ENCODE measurements around the gene TMTC1.

Gene TMTC1

DNA sequence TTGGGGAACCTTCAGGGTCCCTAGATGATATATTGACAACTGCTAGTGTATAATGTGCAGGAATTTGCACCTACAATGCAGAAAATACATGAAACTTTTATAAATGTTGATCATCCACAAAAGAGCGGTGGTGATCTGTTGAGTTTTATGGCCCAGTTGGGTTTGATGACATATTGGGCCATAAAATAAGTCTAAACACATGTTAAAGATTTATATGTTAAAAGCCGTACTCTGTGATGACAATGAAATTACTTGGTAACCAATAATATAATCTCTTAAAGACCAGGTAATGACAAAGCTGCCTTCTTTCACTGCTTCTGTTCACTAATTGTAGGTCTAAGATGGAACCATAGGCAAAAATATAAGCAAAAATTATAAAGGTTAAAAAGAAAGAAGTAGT lies 61.6 kb downstream of the TMTC1 start:
- TF ChIP-seq GATA3 (IDR thresholded peaks at IDR 0.05; ENCODE audit: low read depth, low read length), result no peak

DNA sequence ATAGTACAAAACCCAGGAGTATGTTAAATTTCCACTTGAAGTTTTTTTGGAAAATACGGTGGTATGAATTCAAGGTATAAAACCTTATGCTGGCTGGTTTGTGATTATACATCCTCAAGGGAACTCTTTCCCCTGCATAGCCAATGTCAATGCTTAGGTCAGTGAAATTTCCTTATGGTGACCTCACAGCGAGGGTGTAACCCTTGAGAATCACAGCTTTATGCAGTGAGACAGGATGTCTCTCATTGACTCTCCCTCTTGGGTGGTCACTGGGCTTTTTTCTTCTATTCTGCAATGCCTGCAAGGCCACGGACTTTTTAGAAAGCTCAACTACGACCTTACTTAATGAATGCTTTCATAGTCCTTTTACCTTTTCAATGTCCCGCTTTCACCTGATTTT lies 64.4 kb downstream of the TMTC1 start:
- no peak for TF ChIP-seq GATA3 (IDR thresholded peaks at IDR 0.05; ENCODE audit: low read depth, low read length)
- no peak for TF ChIP-seq GATA2 (IDR thresholded peaks at IDR 0.05; ENCODE audit: low read depth, low read length)

DNA sequence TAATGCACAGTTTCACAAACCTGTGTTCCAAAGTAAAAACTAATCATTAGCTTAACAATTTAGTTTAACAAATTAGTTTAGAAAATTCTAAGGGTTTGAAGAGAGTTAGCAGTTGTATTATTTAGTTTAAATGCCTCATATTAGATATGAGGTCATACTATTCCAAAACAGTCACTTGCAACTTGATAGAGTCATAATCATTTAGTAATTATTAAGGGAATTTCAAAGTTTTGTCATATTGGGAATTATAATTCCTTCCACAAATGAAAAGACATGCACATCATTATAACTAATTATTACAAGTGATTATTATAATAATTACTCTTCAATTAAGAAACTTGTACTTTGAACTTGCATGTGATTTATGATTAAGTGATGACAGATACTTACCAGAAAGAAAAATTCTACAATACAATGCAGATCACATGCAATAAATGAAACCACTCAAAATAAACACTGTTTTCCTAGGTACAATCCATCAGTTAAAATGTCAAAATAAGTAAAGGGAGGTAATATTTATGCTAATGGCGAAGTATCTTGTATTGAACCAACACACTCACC lies 66.1 kb downstream of the TMTC1 start:
- TF ChIP-seq GATA3 (IDR thresholded peaks at IDR 0.05; ENCODE audit: low read depth, low read length), result no peak
- no peak for TF ChIP-seq GATA2 (IDR thresholded peaks at IDR 0.05; ENCODE audit: low read depth, low read length)

DNA sequence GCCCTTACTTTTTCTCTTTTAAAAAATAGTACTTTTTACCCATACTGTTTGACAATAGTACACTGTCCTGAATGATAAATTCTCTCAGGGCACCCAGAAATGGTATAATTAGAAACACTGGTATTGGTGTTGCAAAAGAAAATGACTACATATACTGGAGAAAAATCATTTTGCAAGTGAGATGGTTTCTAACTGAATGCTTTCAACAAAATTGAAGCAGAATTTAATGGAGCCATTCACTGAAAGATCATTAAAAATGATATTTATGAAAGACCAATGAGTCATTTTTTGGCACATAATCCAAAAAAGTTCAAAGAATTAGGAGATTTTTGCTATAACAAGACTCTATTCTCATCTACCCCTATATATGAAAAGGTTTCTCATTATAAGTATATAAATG lies 68.8 kb downstream of the TMTC1 start:
- TF ChIP-seq GATA3 (IDR thresholded peaks at IDR 0.05; ENCODE audit: low read depth, low read length), result no peak
- no peak for TF ChIP-seq GATA2 (IDR thresholded peaks at IDR 0.05; ENCODE audit: low read depth, low read length)

DNA sequence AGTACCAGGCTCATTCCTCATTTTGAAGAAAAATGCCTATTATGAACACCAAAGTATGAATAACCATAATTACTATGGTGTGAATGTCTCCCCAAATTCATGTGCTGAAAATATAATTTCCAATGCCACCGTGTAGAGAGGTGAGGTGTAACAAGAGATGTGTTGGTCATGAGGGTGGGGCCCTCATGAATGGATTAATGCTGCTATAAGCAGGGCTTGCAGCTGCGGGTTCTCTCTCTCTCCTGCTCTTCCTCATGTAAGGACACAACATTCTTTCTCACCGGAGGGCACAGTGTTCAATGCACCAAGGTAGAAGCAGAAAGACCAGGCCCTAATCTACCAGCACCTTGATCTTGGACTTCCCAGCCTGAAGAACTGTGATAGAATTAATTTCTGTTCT lies 70.0 kb downstream of the TMTC1 start:
- TF ChIP-seq GATA3 (IDR thresholded peaks at IDR 0.05; ENCODE audit: low read depth, low read length) (no peak), GATA2 (IDR thresholded peaks at IDR 0.05; ENCODE audit: low read depth, low read length) (no peak)

DNA sequence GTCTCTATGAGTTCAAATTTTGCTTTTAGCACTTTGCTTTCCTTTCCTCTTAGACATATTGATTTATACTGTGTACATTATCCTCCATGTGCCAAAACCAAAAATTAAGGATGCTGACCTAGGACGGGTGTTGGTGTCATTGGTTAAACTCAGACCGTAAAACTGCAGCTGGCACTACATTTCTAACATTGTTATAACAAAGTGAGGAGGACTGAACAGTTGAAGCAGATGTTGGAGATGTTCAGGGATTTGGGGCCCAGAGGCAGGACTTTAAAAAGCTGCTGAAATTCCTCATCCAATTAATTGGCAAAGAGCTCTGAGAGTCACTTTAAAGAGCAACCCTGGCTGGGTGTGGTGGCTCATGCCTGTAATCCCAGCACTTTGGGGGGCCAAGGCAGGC lies 72.4 kb downstream of the TMTC1 start:
- TF ChIP-seq GATA2 (IDR thresholded peaks at IDR 0.05; ENCODE audit: low read depth, low read length), result no peak
- no peak for TF ChIP-seq GATA3 (IDR thresholded peaks at IDR 0.05; ENCODE audit: low read depth, low read length)

DNA sequence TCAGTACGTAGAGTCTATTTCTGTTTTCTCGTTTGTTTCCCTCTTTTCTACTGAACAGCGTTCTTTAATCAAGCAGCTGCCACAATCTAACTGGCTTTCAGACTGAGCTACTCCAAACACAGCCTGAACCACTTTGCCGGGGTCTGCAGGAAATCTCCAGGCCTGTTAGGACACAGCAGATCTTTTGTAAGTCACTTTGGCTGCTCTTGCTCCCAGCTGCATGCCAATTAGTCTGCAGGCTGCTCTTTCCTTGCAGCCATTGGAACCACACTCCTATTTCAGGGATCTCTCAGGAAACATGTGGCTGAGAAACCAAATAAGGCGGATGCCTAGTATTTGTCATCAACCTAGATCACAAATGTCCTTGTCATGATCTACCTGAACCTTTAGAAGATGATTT lies 73.6 kb downstream of the TMTC1 start:
- TF ChIP-seq GATA2 (IDR thresholded peaks at IDR 0.05; ENCODE audit: low read depth, low read length) (no peak), GATA3 (IDR thresholded peaks at IDR 0.05; ENCODE audit: low read depth, low read length) (no peak)

DNA sequence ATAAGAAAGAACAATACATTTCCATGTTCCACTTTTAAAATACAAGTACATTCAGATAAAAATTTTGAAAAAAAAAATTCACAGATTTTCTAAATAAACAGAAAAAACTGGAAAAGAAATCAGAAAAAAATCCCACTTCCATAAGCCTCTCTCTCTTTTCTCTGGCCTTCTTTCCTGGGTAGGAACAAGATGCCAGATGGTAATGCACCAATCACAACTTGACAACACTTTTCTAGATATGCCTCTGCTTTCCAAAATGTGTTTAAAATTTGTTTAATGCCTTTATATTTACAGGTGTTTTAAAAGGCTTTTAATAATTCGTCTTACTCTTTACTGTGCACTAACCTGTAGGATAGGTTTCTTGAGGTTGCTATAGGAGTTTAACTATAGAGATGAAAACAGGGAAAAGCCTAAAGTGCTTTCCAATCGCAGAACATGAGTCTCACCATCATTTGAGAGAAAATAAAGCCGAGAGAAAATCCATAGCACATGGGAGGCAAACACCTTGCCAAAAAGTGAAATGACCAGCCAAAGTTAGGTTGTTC lies 74.2 kb downstream of the TMTC1 start:
- TF ChIP-seq GATA2 (IDR thresholded peaks at IDR 0.05; ENCODE audit: low read depth, low read length) (no peak), GATA3 (IDR thresholded peaks at IDR 0.05; ENCODE audit: low read depth, low read length) (no peak)

DNA sequence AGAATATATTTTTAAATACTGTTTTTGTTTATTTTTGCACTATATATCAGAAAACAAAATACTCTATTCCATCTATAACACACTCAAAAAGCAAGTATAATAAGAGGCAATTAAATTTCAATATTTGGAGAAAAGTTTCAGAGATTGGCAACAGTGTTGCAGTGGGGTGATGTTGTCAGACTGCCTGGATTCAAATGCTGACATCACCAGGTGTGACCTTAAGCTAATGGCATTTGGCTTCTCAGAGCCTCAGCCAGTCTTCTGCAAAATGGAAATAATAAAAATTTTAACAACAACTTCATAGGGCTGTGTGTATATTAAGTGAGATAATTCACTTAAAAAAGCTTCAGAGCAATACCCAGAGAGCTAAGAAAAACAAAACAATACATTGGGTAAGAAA lies 74.7 kb downstream of the TMTC1 start:
- TF ChIP-seq GATA2 (IDR thresholded peaks at IDR 0.05; ENCODE audit: low read depth, low read length) (no peak), GATA3 (IDR thresholded peaks at IDR 0.05; ENCODE audit: low read depth, low read length) (no peak)

DNA sequence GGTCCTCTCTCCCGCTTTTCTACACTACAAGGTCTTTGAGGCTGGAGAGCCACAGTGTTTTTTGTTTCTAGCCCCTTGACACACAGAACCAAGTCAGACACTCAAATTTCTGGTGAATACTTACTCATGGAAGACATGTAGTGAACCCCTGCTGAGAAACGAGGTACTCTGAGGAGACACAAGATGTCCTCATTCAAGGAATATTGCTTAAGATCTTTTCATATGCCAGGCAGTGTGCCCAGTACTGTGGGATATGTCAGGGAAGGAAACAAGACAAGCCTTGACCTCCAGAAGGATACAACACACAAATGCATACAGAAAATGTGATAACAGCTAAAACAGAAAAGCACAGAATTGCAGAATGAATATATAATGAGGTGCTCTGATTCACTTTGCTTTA lies 75.9 kb downstream of the TMTC1 start:
- TF ChIP-seq GATA3 (IDR thresholded peaks at IDR 0.05; ENCODE audit: low read depth, low read length) (no peak), GATA2 (IDR thresholded peaks at IDR 0.05; ENCODE audit: low read depth, low read length) (no peak)

DNA sequence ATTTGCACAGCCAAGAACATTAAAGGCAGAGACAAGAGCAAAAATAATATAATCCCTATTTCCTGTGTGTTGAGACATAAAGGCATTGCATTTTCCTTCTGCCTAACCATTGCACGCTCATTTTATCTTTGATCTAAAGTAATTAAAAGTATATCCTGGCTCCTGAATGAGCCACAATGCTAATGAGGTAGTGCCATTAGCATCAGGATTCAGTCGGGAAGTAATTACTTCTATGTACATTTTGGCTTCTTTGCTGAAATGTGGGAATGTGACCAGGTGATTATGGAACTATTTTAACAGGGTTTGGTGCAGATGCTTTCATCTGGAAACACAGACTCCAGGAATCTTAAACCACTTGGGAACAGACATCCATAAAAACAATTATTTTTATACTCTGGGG lies 77.4 kb downstream of the TMTC1 start:
- no peak for TF ChIP-seq GATA3 (IDR thresholded peaks at IDR 0.05; ENCODE audit: low read depth, low read length)
- no peak for TF ChIP-seq GATA2 (IDR thresholded peaks at IDR 0.05; ENCODE audit: low read depth, low read length)

DNA sequence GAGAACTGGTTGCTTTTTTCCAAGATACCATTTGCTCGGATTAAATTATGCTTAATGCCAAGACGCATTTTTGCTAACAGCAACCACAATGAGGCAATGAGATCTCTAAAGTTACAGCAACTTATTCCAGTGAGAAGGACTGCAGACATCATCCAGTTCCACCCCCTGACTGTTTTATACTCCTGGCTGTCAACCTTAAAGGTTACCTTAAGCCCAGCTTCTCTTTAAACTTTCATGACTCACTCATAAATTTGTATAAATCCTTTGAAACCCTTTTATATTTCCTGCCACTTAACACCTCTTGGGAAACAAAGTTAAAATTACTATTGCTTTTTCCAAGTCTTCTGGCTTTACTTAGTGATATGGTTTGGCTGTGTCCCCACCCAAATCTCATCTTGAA lies 80.2 kb downstream of the TMTC1 start:
- no peak for TF ChIP-seq GATA3 (IDR thresholded peaks at IDR 0.05; ENCODE audit: low read depth, low read length)
- TF ChIP-seq GATA2 (IDR thresholded peaks at IDR 0.05; ENCODE audit: low read depth, low read length), result no peak

DNA sequence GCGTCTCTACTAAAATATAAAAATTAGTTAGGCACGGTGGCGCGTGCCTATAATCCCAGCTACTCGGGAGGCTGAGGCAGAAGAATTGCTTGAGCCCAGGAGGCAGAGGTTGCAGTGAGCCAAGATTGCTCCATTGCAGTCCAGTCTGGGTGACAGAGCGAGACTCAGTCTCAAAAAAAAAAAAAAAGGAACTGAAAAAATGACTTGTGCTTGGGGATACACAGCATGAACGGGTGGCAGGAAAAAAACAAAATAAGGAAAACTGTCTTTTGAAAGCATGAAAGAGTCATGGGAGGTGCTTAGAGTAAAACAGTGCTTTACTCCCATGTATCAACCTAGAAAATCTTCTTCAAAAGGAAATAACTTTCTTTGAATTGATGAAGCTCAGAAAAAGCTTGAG lies 80.8 kb downstream of the TMTC1 start:
- no peak for TF ChIP-seq GATA2 (IDR thresholded peaks at IDR 0.05; ENCODE audit: low read depth, low read length)
- no peak for TF ChIP-seq GATA3 (IDR thresholded peaks at IDR 0.05; ENCODE audit: low read depth, low read length)

DNA sequence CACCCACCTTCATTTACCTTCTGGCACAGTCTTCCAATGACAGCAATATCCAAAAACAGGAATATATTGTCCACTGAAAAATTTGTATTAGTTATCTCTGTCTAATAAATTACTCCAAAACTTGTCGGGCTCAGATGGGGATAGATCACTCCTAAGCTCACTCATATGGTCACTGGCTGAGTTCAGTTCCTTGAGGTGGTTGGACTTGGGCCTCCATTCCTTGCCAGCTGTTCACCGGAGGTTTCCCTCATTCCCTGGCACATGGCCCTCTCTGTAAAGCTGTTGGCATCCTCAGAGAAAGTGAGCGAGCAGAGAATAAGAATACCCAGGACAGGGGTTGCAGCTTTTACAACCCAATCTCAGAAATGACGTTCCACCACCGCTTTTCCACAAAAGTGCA lies 81.5 kb downstream of the TMTC1 start:
- no peak for TF ChIP-seq GATA3 (IDR thresholded peaks at IDR 0.05; ENCODE audit: low read depth, low read length)
- TF ChIP-seq GATA2 (IDR thresholded peaks at IDR 0.05; ENCODE audit: low read depth, low read length), result no peak

DNA sequence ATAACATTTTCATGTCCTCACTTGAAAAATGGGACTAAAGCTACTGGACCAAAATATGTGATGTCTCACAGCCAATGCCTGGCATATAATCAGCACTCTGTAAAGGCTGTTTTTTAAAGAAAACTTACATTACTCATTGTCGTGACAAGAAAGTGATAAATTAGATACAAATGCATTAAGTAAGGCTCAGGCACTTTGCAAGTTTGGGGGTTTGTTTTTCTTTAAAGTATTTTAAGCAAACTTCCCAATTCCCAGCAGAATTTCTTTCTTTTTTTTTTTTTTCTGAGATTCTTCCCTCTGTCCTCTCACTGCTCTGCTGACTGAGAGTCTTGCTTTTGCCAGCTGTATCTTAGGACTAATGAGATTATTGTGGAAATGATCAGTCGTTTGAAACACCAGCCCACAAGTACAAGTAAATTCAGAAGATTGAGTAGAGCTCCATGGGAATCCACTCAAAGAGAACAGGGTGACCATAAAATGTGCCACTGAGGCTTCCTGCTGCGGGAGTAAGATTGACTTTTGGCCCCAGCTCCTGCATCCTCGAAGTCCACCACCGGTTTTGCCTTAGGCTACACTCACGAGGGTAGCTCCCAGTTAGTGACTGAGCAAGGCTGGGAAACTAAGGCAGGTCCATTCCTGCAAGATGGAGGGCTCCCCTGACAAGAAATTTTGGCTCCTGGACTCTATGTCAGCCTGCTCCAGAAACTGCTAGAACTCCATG lies 82.8 kb downstream of the TMTC1 start:
- TF ChIP-seq GATA3 (IDR thresholded peaks at IDR 0.05; ENCODE audit: low read depth, low read length), result no peak
- no peak for TF ChIP-seq GATA2 (IDR thresholded peaks at IDR 0.05; ENCODE audit: low read depth, low read length)

Data from SH-SY5Y (cell line).